GM18507 (cell line): ENCODE data around the gene FOSL1.

Experiments used
- DNase-seq: peaks from one replicate; pipeline ENCODE4 v3.0.0; 2011; ENCODE audit warnings: low read depth; ENCODE audit not compliant: insufficient read length; ENCODE audit errors: extremely low spot score
- FAIRE-seq: peaks from 2 replicates; lab custom pipeline; 2011; peaks lifted over from hg19 to GRCh38; lab: Jason Lieb, UNC

FOSL1 gene

GRCh38 chr11:65885231-65885630, 15.0 kb downstream of the FOSL1 start:
- DNase-seq (no peak), FAIRE-seq (no peak)

- DNase-seq (peak; percentile 72), FAIRE-seq (peak; percentile 84)
Observed at GRCh38 chr11:65884716-65885092, 15.5 kb downstream of the FOSL1 start.

GRCh38 chr11:65883786-65884715, 16.1 kb downstream of the FOSL1 start:
- FAIRE-seq (no peak), DNase-seq (no peak)

GRCh38 chr11:65883058-65883761, 17.0 kb downstream of the FOSL1 start:
- no peak for FAIRE-seq

GRCh38 chr11:65882120-65883057, 17.8 kb downstream of the FOSL1 start:
- FAIRE-seq, result no peak
- no peak for DNase-seq

More at GRCh38 chr11:65883058-65883761, 17.0 kb downstream of the FOSL1 start:
- DNase-seq, result no peak

- DNase-seq, result no peak
- no peak for FAIRE-seq
Observed at GRCh38 chr11:65880844-65881421, 19.3 kb downstream of the FOSL1 start.

GRCh38 chr11:65880027-65880426, 20.2 kb downstream of the FOSL1 start:
- DNase-seq (no peak), FAIRE-seq (no peak)

- FAIRE-seq, result no peak
- no peak for DNase-seq
Observed at GRCh38 chr11:65879617-65880016, 20.6 kb downstream of the FOSL1 start, which contains the start of gene CTSW. CTSW (plus strand) TSS chr11:65879837; CDS start chr11:65879855, 18 bp downstream.

GRCh38 chr11:65873318-65874156, 26.7 kb downstream of the FOSL1 start:
- FAIRE-seq (peak; percentile 97), DNase-seq (peak; percentile 90)

GRCh38 chr11:65872586-65873317, 27.4 kb downstream of the FOSL1 start, which contains the start of gene EFEMP2:
EFEMP2 (minus strand) TSS chr11:65872800; CDS start chr11:65872354, 446 bp downstream.
- FAIRE-seq (no peak), DNase-seq (no peak)

- FAIRE-seq (no peak), DNase-seq (no peak)
Observed at GRCh38 chr11:65871811-65872548, 28.2 kb downstream of the FOSL1 start.

GRCh38 chr11:65870706-65871681, 29.2 kb downstream of the FOSL1 start:
- DNase-seq (no peak), FAIRE-seq (no peak)

- FAIRE-seq (no peak), DNase-seq (no peak)
Observed at GRCh38 chr11:65870307-65870658, 29.9 kb downstream of the FOSL1 start.

GRCh38 chr11:65869643-65870306, 30.4 kb downstream of the FOSL1 start:
- FAIRE-seq, result no peak
- no peak for DNase-seq

- DNase-seq (no peak), FAIRE-seq (no peak)
Observed at GRCh38 chr11:65868907-65869306, 31.3 kb downstream of the FOSL1 start.
